Anterior cingulate cortex (tissue), 58 donors: ENCODE results near the gene C16orf89.

Source experiments
- DNase-seq, 58 donors: peaks; one replicate each; lab custom pipeline; 2025; lab: John Stamatoyannopoulos, UW

The C16orf89 gene

DNA sequence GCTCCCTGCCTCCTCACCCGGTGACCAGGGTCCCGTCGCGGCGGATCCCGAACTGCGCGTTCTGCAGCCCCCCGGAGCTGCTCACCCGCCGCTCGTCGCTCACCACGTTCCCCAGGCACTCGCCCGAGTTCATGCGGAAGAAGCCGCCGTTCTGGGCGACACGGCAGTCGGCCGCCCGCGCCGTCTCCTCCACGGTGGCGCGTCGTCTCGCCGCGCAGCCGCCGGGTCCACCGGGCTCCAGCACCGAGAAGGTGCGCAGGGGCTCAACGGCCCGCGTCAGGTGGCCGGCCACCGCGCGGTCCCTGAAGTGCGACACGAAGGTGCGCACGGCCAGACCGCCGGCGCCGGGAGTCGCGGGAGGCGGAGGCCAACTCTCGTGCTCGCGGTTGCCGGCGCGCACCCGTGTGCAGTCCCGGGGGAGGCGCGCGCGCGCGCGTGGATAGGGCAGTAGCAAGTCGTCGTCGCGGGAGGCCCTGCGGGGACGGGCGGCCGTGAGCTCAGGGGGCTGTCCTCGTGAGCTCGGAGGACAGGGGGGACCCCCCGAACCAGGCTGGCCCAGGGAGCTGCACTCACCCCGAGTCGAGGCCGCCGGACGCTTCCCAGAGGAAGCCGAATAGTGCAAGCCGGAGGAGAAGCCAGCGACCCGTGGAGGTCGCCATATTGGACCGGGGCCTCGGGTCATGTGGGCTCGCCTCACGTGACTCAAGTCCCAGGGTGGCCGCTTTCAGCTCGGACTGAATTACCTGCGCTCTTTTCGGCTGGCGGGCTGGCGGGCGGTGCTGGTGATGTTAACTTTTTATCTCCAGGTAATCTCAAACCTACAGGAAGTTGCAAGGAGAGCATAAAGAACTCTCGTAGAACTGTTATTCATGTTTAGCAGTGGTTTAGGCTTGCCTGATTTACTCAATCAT lies 32.2 kb downstream of the C16orf89 start, which contains the start of gene NAGPA:
NAGPA (minus strand) TSS at position 680 of the 911 bp plus-strand sequence; CDS start at position 659, 21 bp downstream.
- peak; percentile 40 to 95 (median 83) for DNase-seq

DNA sequence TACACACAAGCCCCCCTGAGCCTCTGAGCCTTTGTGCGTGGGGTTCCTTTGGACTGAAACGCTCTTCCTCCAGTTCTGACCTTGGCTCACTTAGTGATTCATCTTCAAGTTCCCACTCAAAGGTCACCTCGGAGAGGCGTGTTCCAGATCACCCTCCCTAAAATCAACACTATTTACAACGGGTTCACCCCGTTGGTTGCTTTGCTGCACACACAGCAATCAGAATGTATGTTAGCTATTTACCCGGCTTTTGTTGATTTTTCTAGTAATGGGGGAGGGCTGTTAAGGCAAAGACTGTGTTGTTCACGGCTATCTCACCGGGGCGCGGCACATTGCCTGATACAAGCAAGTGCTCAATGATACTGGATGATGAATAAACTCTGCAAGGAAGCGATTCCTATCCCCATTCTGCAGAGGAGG lies 33.0 kb downstream of the C16orf89 start:
- no peak for DNase-seq

GRCh38 chr16:5031601-5032000 lies 34.2 kb downstream of the C16orf89 start:
- DNase-seq, result no peak

- no peak for DNase-seq
Observed at GRCh38 chr16:5030251-5030870, 35.4 kb downstream of the C16orf89 start.

GRCh38 chr16:5028950-5029475 lies 36.7 kb downstream of the C16orf89 start:
- peak in 32 of 58 donors; percentile 18 to 75 (median 45) for DNase-seq

DNA sequence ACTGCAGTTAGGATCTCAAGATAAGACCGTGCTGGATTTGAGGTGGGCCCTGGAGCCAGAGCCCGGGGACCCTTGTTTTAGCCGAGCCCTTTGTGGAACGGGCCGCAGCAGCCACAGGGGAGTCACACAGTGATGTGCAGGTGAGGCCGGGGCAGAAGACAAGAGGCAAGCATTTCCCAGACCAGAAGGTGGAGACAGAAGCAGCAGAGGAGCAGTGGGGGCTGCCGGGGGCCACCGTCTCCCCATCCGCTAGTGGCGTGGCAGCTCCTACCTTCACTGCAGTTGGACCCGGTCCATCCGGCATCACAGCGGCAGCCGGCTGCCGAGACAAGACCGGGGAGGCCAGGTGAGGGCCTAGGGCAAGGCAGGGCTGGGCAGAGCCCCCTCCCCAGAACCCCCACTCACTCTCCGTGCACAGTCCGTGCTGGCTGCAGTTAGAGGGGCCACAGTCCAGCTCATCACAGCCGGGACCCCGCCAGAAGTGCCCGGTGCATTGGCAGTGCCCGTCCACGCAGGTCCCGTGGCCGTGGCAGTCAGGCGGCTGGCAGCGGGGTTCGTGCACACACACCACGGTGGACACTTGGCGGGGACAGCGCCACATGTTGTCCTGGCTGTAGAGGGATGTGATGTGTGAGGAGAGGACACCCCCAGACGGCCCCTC lies 38.1 kb downstream of the C16orf89 start:
- DNase-seq, result no peak

GRCh38 chr16:5027086-5027485 lies 38.7 kb downstream of the C16orf89 start:
- no peak for DNase-seq

- DNase-seq, result no peak
Observed at GRCh38 chr16:5026664-5027063, 39.1 kb downstream of the C16orf89 start.

GRCh38 chr16:5025171-5025632 lies 40.6 kb downstream of the C16orf89 start:
- peak in 53 of 58 donors; percentile 22 to 82 (median 59) for DNase-seq

- DNase-seq, result no peak
Observed at GRCh38 chr16:5024632-5025031, 41.1 kb downstream of the C16orf89 start.

- DNase-seq, result no peak
Observed at GRCh38 chr16:5022521-5022920, 43.2 kb downstream of the C16orf89 start.

DNA sequence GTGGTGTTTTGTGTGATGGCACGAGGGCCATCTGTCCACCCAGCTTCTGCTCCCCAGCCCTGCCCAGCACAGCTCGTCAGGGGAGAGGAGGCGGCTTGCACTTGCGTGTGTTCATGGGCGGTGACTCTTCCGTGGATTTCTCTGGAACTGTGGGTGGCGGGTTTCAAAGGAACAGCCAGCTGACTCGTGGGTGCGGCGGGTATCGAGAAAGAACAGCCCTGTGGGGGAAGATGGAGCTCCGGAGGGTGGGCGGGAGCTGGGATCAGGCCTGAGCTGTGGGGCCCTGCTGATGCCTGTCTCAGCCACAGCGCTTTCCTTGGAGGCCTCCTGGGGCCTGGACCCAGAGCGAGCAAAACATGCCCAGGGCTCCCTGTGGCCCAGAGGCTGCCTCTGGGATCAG lies 45.2 kb downstream of the C16orf89 start:
- DNase-seq, result peak in 52 of 58 donors; percentile 17 to 84 (median 55)

- peak in 1 of 58 donors; percentile 19 for DNase-seq
Observed at GRCh38 chr16:5019775-5020174, 46.0 kb downstream of the C16orf89 start.

DNA sequence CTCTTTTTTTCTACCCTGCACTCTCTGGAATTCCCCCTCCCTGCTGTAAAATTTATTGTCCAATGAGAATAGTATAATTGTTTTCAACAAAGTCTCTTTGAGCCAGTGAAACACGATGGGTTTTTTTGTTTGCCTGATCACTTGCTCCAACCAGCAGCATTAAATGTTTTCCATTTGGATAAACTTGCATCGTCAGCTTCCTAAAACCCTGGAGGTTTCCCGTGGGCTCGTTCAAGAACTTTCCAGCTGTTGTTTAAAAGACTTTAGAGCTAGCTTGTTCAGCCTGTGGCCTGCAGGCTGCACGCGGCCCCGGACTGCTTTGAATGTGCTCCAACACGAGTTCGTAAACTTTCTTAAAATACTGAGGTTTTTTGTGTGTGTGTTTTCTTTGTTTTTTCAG lies 47.0 kb downstream of the C16orf89 start:
- DNase-seq, result peak in 7 of 58 donors; percentile 15 to 61 (median 30)

GRCh38 chr16:5017678-5017969 lies 48.1 kb downstream of the C16orf89 start:
- DNase-seq, result no peak

GRCh38 chr16:5016967-5017677 lies 48.6 kb downstream of the C16orf89 start:
- DNase-seq, result peak in 15 of 58 donors; percentile 8 to 55 (median 31)

DNA sequence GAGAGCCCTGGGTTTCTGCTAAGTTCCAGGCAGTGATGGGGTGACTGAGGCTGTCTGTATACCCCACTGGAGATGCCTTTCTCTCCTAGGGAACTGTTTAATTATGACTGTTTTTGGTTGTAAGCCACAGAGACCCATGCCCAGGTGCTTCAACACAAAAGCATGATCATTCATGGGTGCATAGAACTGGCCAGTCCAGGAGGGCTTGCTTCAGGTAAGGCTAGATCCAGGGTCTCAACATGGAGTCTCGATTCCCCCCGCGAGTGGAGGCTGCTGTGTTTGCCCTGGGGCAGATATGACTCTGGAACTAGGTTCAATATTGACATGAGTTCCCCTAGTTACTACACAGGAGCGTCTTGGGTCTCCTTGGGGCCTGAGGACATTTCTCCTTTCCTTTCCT lies 49.9 kb downstream of the C16orf89 start:
- no peak for DNase-seq

DNA sequence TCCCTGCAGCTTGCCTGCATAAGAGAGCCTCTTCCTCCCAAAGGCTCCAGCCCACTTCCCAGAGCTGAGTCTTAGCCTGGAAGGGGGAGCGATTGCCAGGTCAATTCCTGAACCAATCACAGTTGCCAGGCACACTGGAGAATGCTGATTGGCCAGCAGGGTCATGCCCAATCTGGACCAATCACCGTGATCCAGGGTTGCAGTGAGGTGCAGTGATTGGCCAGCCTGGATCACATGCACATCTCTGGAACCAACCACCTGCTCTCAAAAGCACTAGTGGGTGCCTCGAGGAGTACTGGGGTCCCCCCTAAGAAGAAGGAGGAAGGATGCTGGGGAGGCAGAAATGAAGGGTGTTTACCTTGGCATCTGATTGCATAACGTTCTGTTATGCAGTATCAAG lies 50.4 kb downstream of the C16orf89 start:
- DNase-seq, result no peak

DNA sequence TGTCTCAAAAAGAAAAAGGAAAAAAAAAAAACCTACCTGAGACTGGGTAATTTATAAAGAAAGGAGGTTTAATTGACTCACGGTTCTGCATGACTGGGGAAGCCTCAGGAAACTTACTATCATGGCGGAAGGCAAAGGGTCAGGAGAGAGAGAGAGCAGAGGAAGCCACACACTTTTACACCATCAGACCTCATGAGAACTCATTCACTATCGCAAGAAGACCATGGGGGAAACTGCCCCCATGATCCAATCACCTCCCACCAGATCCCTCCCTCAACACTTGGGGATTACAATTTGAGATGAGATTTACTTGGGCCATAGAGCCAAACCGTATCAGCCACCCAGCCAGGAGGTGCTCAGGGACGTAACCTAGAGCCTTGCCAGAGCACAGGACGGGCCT lies 52.9 kb downstream of the C16orf89 start:
- no peak for DNase-seq

DNA sequence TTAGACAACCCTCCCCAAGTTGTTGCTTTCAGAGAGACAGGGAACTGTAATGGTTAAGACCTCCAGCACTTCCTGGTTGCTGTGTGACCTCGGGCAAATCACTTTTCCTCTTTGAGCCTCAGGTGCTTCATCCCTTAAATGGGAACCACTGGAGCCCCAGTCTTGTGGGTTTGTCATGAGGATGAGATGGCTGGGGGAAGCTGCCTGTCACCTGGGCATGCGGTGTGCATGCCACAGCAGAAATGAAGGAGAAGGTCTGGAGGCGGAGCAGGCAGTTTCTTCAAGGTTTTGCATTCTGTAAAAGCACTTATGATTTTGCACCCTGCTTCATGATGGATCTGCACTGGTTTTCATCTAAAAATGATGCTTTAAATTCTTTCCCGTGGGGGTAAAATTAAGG lies 54.1 kb downstream of the C16orf89 start:
- DNase-seq, result peak in 1 of 58 donors; percentile 34
